ENCODE measurements around the gene NKTR. TPM values are rescaled to one million over a fixed set of nuclear protein-coding genes. Genes with fewer than 3 reads are reported as not detected.
A peak's percentile ranks its signal among the peaks of the same experiment; 100 is the strongest.

NKTR gene
- polyA plus RNA-seq, 1 experiment = 19.0 TPM

GRCh38 chr3:42680271-42680670 lies 79.8 kb downstream of the NKTR start:
- CTCF ChIA-PET = no interaction called here
- POLR2A ChIA-PET = no interaction called here
- Histone ChIP-seq H3K4me3 (ENCODE audit: low read depth, low read length) (no peak overlapping the region), H3K27me3 (ENCODE audit: control insufficient read depth, insufficient read depth, low read length) (no peaks in the 10 kb centered on the region), H3K36me3 (ENCODE audit: control insufficient read depth, insufficient read depth, low read length) (no peaks in the 10 kb centered on the region)
- DNase-seq (ENCODE audit: low read depth) = no peak
- no peak for TF ChIP-seq CTCF (IDR thresholded peaks at IDR 0.05; ENCODE audit: insufficient read depth, low read depth, low read length)

GRCh38 chr3:42680806-42681205 lies 80.3 kb downstream of the NKTR start:
- ChIA-PET POLR2A (no interaction called here), CTCF (no interaction called here)
- no peak for TF ChIP-seq CTCF (IDR thresholded peaks at IDR 0.05; ENCODE audit: insufficient read depth, low read depth, low read length)
- DNase-seq (ENCODE audit: low read depth) = no peak
- peaks cover 2% of the 10 kb centered on the region; the same call in 1 of the 2 replicates for H3K27me3 ChIP-seq (ENCODE audit: control insufficient read depth, insufficient read depth, low read length)
- H3K36me3 ChIP-seq (ENCODE audit: control insufficient read depth, insufficient read depth, low read length) = no peaks in the 10 kb centered on the region
- no peak overlapping the region for H3K4me3 ChIP-seq (ENCODE audit: low read depth, low read length)

DNA sequence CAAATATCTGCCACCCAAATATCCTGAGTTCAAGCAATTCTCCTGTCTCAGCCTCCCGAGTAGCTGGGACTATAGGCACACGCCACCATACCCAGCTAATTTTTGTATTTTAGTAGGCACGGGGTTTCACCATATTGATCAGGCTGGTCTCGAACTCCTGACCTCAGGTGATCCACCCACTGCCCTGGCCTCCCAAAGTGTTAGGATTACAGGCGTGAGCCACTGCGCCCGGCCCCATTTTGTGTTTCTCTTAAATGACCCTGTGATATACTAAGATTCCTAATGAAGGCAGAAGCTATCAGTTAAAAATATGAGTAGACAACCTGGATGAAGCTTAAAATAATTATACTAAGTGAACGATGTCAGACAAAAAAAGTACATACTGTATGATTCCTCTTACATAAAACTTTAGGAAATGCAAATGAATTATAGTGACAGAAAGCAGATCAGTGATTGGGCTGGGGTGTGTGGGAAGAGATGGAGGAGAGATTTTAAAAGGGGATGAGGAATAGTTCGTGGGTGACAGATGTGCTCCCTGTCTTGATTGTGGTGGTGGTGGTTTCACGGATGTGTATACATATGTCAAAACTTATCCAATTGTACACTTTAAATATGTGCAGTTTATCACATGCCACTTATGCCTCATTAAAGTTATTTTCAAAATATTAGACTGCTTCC lies 81.0 kb downstream of the NKTR start:
- ChIA-PET POLR2A (no interaction called here), CTCF (no interaction called here)

DNA sequence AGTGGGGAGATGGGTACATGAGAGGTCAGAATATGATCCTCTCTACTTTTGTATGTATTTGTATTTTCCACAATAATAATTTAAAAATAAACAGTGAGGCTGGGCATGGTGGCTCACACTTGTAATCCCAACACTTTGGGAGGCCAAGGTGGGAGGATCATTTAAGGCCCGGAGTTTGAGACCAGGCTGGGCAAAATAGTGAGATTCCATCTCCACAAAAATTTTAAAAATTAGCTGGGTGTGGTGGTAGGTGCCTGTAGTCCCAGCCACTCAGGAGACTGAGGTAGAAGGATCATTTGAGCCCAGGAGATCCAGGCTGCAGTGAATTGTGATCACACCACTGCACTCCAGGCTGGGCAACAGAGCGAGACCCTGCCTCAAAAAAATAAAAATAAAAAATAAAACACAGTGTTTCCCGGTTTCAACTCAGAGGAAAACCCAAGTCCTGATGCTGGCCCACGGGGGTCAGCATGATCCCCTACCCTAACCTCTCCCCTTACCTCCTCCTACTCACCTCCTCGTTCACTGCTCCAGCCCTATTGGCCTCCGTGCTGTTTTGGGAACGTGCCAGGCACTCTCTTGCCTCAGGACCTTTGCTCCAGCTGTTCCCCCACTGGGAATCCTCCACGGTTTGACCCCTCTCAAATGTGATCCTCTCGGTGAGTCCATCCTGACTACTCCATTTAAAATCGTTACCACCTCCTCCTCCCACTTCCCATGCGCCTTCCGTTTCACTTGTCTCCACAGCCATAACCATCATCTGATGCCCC lies 82.0 kb downstream of the NKTR start:
- Histone ChIP-seq H3K36me3 (ENCODE audit: control insufficient read depth, insufficient read depth, low read length) (no peaks in the 10 kb centered on the region), H3K27me3 (ENCODE audit: control insufficient read depth, insufficient read depth, low read length) (peaks cover 8% of the 10 kb centered on the region), H3K4me3 (ENCODE audit: low read depth, low read length) (no peak overlapping the region)
- TF ChIP-seq CTCF (IDR thresholded peaks at IDR 0.05; ENCODE audit: insufficient read depth, low read depth, low read length) = no peak
- ChIA-PET CTCF (no interaction called here), POLR2A (no interaction called here)
- no peak for DNase-seq (ENCODE audit: low read depth)

More for the DNA sequence above, 81.0 kb downstream of the NKTR start:
- DNase-seq (ENCODE audit: low read depth) = no peak
- H3K27me3 ChIP-seq (ENCODE audit: control insufficient read depth, insufficient read depth, low read length) = peaks cover 4% of the 10 kb centered on the region
- H3K36me3 ChIP-seq (ENCODE audit: control insufficient read depth, insufficient read depth, low read length) = no peaks in the 10 kb centered on the region
- TF ChIP-seq CTCF (IDR thresholded peaks at IDR 0.05; ENCODE audit: insufficient read depth, low read depth, low read length) = no peak
- H3K4me3 ChIP-seq (ENCODE audit: low read depth, low read length) = no peak overlapping the region

DNA sequence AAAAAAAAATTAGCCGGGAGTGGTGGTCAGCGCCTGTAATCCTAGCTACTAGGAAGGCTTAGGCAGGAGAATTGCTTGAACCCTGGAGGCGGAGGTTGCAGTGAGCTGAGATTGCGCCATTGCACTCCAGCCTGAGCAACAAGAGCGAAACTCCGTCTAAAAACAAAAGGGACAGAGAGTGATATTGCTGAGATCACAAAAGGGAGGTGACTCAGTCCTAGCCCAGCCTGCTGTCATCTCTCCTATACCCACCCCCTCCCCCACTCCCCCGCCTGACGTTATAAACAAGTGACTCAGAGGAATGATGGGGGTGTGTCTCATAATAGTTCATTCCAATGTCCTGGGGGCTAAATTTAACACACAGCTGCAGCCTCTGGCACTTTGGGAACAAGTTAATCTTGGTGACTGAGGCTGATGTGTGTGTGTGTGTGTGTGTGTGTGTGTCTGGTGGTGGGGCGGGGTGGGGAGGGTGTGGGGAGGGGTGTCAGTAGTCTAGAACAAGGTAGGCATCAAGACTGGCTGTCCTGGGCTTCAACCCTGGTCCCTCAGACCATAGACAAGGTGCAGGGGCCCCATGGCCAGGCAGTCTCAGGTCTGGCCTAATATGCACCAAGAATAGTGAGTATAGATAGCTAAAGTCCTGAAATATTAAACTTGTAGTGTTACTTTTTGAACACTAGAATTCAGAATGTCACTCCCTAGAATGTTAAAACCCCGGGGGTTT lies 83.6 kb downstream of the NKTR start:
- peak; percentile 80 for DNase-seq (ENCODE audit: low read depth)
- Histone ChIP-seq H3K27me3 (ENCODE audit: control insufficient read depth, insufficient read depth, low read length) (peaks cover 8% of the 10 kb centered on the region), H3K4me3 (ENCODE audit: low read depth, low read length) (no peak overlapping the region), H3K36me3 (ENCODE audit: control insufficient read depth, insufficient read depth, low read length) (no peaks in the 10 kb centered on the region)
- POLR2A ChIA-PET = no interaction called here
- CTCF ChIA-PET = no interaction called here
- no peak for TF ChIP-seq CTCF (IDR thresholded peaks at IDR 0.05; ENCODE audit: insufficient read depth, low read depth, low read length)
